NCI-H2227 treated with DMSO at 0.1 percent for 48 hours (cell line): Measurements from ENCODE around the gene KMT5B.
A peak's percentile ranks its signal among the peaks of the same experiment; 100 is the strongest.

Experiments used
- DNase-seq: peaks from one replicate; lab custom pipeline; 2025; lab: John Stamatoyannopoulos, UW

KMT5B gene

DNA sequence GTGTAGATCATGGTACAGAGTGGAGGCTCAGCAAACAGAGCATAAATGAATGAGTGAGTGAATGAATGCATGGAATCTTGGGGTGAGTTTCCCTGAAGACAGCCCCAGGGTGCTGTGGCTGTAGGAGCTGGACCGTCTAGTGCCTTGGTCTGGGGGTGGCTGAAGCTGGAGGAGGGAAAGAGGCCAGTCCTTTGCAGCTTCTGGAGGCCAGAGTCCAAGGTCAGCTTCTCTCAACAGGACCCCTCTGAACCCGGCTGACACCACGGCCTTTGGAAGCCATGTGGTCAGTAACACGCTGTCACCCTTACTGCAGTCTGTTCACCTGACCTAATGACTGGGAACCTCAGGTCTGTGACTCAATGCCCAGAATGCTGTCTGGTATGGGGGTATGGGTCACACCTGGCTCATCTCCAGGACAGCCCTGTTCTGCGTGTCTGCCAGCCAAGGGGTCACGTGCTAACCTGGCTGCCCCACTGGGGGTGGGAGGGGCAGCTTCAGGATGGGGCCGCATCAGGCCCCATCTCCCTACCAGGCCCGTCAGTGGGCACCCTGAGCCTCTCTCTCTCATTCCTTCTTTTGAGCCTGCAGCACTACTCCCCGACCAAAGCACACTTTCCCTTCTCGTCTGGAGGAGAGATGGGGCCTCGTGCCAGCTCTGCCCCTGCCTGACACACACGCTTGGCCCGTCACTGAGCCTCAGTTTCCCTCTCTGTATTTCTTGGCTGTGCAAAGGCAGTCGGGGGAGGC is 67.8 kb downstream of the KMT5B start:
- no peak for DNase-seq

DNA sequence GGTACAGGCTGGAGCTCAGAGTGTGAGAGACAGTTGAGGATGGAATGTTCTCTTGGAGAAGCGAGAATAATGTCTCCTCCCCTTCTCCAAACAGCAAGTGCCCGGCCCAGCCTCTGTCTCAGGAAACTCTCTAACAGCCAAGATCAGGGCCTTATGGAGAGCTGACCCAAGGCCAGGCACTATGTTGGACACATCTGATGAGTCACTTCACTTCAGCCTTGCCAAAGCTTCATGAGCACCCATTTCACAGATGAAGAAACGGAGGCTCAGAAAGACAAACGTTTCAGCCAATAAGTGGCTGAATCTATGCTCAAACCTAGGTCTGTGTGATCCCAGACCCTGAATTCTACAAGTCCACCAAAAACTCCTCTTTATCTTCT is 69.8 kb downstream of the KMT5B start:
- DNase-seq, result no peak

DNA sequence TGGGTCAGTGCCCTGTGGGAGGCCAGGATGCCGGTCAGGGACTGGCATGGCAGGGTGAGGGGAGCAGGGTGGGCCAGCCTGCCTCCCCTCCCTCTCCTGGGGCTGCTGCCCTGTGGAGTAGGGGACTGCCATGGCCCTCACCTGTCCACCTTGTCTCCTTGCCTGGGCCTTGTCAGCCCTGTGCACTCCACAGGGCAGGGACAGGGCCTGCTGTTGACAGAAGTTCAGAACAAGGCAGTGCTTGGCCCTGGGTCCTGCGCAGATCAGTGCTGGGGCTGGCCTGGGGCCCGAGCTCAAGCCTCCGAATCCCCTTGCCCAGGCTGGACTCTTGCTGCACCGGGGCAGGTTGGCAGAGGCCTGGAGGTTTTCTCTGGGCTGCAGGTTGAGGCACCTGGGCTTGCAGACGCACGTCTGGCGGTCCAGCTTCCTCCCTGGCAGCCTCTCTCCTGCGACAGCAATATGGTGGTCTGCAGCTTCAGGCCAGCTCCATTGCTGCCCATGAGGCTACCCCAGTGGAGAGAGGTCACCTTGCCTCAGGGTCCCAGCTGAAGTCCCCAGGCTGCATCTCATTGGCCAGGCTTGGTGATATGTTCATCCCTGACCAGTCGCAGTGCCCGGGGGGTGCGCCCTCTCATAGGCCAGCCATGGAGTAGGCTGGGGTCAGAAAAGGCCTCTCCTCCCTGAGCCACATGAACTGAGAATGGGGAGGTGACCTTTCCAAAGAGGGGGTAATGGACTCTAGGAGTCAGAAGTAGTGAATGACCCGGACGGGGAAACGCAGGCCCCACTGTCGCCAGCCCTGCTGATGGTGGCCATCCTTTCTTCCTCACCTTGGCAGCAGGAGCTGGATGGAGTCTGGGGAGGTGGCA is 70.4 kb downstream of the KMT5B start:
- DNase-seq, result no peak

DNA sequence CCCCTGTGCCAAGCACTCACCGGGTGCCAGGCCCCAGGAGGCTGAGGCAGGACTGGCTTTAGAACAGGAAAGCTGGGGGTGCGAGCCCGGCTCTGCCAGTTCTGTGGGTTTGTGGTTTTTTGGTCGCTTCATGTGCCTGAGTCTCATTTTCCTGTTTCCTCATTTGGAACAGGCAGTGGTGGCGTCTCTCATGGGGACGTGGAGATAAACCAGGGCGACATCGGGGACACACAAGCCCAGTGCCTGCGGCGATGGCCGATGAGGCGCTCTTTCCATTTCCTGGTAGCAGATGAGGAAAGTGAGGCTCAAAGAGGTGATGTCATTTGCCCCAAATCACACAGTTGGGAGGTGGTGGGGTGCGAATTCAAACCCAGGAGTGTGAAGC is 71.1 kb downstream of the KMT5B start:
- DNase-seq, result no peak

DNA sequence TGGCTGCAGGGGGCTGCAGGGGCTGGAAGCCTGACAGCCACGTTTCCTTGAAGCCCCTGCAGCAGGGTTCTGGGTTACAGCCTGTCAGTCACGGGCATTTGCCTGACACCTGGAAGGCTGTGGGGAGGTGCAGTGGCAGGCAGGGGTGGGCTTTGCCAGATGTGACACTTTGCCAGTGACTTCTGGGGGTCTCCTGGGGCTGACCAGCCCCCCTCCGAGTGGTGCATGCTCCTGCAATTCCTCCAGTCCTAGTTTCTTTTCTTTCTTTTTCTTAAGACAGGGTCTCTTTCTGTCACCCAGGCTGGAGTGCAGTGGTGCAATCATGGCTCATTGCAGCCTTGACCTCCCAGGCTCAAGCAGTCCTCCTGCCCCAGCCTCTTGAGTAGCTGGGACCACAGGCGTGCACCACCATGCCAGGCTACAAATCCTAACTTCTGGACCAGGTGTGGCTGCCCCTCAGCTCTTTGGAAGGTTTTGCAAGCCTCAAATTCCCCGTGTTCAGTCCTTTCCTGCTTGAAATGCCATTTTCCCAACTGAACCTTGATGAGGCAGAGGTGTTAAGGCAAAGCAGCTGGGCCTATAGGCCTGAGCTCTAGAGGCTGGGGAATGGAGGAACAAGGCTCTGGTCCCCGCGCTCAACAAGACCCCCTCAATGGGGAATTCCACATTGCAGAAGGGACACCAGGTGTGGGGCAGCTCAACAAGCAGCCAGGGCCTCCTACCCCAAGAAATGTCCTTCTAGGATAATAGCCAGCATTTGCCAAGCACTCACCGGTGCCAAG is 71.7 kb downstream of the KMT5B start:
- DNase-seq, result no peak

DNA sequence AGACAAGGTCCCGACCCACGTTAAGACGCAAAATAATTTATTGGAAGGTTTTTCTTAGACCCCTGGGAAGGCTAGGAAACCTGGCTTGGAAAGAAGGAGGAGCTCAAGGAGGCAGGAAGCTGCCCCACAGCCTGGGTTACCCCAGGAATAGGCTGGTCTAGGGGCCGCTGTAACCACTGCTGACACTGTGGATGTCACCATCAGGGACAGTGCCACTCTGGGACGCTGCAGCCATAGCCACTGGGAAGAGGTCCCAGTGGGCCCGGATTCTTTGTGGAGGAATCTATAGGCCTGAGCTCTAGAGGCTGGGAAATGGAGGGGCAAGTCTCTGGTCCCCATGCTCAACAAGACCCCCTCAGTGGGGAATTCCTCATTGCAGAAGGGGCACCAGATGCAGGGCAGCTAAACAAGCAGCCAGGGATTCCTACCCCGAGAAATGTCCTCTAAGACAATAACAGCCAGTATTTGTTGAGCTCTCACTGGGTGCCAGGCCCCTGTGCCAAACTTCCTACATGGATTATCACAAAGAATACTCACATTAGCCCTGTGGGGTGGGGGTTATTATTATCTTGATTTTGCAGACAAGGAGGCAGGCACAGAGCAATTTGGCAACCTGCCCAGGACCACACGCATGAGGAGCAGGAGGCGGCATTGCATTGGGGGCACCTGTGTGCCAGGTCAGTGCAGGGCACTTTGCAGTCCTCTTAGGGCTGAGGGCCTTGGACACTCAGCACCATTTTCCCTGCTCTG is 72.4 kb downstream of the KMT5B start:
- DNase-seq, result peak; percentile 29

DNA sequence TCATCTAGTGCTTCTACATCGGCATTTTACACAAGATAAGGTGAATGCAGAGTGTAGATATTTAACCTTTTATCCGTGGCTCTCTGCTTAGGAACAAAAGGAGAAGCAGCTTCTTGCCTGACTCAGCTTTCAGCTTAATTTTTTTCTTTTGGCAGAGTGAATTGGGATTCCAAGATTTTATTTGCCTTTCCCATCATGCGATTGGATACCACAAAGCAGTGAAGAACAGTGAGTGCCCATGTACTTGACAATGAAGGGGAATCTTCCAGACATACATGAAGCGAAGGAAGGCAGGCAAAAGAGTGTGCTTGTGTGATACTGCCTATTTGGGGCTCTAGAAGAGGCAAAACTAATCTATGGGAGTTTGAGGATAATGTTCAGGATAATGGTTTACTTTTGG is 74.9 kb downstream of the KMT5B start:
- DNase-seq, result no peak

DNA sequence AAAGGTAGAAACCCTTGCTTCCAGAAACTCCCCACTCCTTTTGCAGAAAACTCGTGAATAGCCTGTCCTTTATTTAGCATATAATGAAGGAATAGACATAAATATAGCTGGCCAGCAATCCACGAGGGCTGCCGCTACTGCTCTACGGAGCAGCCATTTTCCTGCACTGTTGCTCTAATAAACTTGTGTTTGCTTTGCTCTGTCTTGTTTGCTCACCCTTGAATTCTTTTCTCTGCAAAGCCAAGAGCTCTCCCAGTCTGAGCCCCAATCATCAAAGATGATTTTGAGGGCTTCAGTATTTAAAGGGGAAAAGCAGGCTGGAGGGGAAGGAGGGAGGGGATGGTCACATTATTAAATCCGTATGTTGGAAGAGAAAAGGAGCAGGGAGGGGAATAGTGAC is 75.3 kb downstream of the KMT5B start:
- DNase-seq, result no peak

DNA sequence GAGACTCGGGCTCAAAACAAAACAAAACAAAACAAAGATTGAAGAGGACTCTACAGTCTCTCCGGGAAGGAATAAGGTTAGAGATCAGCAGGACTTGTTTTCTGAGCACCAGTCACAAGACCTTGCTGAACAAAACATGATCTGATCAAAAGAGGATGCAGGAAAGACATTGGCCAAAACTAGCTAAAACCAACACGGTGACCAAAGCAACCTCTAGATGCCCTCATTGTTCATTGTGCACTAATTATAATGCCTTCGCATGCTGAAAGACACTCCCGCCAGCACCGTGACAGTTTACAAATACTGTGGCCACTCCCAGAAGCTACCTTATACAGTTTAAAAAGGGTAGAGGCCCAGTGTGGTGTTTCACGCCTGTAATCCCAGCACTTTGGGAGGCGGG is 76.2 kb downstream of the KMT5B start:
- no peak for DNase-seq

DNA sequence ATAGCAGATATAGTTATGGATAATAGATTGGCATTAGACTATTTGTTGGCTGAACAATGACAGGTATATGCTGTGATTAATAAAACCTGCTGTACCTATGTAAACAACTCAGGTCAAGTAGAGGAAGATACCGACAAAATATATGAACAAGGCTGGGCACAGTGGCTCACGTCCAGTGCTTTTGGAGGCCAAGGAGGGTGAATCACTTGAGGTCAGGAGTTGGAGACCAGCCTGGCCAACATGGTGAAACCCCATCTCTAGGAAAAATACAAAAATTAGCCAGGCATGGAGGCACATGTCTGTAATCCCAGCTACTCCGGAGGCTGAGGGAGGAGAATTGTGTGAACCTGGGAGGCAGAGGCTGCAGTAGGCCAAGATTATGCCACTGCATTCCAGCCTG is 77.9 kb downstream of the KMT5B start:
- no peak for DNase-seq

DNA sequence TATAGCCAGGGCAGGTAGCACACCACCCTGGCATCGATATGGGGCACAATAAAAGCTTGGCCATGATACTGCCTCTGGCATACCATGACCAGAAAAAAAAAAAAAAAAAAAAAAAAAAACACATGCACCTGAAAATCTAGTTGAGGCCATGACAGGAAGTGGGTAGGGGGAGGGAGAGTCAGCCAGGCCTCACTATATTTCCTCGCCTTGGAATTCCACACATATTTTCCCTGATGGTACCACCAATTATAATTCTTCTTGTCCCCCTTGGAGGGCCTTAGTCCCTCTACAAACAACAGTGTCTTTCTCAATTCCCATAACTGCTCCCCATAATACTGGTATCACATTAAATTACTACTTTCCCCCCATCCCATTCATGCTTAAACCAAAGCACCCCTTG is 79.3 kb downstream of the KMT5B start:
- DNase-seq, result no peak

DNA sequence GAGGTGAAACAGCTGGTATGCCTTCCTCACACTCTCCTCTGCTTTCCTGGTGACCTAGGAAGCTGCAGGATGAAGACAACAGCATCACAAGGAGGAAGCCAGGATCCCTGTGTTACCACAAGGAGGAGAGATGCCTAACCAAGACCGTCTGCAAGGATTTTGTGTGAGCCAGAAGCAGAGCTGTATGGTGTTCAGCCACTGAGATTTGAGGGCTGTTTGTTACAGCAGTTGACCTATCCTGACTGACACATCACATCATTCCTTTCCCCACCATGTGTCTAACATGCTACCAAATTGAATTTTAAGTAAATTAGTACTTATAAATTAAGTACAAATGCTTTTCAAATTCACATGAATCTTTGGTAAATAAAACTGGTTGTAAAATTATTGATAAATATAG is 83.0 kb downstream of the KMT5B start:
- no peak for DNase-seq

DNA sequence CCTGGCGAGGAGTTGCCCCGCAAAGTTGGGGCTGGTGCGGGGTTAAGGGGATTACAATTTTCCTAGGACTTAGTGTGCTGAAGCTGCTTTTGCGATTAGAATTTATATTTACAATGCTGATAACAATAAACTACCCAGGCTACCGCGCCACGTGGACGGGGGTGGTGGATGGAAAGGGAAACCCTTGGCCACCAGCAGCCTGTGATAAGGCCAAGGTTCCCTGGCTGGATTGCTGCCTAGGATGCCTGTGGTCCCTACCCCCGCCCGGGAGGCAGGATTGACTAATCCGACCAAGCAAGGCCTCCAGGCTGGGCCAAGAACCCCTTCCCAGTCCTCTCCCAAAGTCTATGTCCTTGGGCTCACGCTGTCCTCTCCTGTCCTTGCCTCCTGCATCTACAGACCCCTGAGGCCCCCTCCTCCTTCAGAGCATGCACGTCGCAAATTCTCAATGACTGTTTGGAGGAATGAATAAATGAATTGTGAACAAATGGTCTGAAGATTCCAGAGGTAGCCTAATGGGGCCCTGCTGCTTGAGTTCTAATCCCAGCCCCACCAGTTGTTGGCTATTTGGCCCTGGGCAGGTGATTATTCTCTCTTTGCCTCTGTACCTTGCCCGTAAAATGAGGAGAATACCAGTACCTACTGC is 84.3 kb downstream of the KMT5B start:
- DNase-seq, result no peak

DNA sequence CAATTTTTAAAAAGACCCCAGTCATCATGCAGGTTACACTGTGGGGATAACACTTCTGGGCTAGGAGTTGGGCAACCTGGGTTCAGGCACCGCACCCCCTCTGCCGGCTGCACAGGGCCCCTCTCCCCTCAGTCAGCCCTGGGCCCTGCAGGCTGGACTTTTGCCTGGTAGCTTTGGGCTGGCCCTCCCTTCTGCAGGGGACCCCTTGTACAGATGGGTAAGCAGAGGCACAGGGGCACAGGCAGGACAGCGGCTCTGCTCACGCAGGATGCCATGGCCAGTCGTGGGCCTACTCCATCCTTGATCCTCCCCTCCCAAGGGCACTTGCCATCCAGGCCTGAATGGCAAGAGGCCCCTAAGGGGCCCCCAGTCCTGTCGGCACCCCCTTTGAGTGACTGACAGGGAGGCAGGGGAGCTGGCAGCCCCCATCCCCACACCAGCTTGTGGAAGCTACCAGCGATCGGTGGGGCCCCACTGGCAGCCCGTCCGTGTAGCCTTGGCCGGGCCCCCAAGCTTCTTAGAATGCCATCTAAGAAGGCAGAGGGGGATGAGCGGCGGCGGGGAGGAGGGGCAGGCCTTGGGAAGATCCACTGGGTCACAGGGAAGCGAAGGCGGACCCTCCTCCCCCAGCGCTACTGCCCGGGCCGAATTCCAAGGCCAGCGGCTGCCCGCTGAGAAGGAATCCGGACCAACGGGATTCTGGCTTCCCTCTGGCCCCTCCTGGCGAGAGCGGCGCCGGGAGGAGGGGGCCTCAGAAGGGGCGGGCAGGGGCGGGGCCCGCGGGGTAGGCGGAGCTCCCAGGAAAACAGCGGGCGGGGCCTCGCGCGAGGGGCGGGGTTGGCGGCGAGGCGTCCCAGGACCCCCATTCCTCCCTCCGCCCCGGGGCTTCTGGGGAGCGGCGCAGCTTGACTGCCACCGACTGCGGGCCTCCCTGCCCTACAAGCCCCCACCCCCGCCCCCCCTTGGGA is 85.1 kb downstream of the KMT5B start:
- peak; percentile 32 for DNase-seq

DNA sequence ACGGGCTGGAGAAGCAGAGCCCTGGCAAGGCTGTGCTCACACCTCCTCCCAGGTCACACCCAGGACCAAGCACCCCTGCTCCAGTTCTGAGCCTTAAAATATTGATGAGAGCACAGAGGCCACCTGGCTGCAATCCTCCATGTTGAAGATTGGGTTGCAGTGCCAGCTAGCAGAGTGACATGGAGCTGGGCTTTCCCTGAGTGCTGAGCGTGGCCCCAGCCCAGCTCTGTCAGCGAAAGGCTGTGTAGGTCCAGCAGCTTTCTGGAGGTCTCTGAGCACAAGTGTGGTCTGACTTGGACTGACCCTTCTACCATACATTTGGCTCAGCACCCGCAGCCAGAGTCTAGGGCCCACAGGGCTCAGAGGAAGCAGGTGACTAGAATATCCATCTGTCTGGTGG is 87.9 kb downstream of the KMT5B start:
- no peak for DNase-seq

DNA sequence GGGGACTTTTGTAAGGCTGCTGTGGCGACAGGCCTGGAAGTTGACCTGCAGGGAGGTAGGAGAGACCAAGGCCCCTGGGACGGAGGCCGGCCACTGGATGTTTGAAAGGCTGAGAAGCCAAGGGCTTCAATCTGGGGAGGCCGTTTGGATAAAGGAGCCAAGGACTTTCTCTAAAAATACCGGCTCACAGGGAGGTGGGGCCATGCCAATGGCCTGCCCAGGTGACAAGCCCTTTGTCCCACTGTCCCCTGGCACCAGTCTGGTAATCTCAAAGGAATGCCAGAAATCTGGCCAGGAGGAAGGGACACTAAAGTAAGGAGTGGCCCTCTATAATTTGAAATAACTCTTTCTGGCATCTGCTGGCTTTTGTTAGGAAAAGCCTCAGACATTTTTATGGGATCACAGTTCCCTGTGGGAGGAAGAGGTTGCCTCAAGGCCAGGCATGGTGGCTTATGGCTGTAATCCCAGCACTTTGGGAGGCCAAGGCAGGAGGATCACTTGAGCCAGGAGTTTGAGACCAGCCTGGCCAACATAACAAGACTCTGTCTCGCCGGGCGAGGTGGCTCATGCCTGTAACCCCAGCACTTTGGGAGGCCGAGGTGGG is 90.1 kb downstream of the KMT5B start:
- DNase-seq, result no peak

DNA sequence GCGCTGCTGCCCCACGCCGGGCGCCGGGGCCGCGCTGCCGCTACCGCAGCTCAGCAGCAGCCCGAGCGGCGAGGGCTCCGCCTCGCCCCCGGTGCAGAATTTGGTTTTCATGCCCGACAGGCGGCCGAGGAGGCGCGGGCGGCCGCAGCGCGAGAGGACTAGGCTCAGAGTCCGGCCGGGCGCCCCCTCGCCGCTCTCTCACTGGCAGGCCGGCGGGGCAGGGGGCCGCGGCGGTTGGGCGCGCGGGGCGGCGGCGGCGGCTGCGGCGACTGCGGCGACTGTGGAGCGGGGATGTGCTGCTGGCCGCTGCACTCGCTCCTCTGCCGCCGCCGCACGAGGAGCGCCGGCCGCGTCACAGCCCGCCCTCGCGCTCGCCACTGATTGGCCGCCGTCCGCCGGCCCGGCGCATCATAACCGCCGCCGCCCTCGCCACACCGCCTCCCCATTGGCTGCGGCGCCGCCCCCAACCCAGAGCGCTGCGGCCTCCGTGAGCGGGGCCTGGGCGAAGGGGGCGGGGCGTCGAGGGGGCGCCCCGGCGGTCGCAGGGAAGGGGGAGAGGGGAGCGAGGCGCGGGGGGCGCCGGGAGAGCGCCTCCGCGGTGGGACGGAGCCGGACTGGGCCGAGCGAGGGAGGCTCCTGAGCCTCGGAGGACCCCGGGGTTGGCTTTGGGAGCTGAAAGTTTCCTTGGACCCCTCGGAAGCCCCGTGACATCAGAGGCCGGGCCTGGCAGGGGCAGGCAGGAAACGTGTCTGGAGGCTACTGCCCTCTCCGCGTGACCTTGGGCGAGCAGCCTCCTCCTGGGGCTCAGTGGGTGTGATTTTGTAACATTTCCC is 91.8 kb downstream of the KMT5B start, which contains the start of gene CHKA:
Gene CHKA, minus strand, starts transcription at position 322 of the 833 bp plus-strand sequence. Its CDS starts 211 bp downstream, at position 111.
- DNase-seq, result peak; percentile 92

DNA sequence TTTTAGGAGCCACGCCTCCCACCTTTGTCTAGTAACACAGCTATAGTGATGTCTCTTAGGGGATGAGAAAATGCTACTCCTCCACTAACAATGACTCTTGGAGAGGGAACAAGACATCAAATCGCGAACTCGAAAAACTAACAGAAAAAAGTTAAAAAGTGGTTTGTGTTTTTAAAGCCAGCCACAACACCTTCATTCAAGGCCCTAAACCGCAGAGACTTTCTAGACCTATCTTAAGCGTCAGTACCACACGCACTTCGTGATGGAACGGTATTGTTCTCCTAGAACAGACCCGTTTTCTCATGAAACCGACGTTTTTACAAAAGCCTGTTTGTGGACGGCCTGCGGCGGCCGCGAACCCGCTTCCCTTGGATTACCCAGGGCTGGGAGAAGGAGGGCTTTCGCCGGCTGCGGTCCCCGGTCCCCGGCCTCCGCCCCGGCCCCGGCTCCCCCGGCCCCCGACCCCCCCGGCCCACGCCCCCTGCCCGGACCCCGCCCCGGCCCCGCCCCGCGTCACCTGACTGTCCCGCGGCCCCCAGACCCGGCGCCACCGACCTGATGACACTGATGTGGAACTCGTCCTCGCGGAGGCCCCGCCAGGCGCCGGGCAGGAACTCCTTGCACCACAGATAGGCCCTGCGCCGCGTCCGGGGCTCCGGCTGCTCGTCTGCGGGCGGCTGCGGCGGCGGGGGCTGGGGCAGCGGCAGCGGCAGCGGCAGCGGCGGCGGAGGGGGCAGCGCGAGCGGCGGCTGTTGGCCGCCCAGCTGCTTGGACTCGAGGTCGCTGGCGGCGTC is 92.6 kb downstream of the KMT5B start:
- peak; percentile 38 for DNase-seq
